ENCODE results near the gene IMPA2. TPM values are rescaled to one million over a fixed set of nuclear protein-coding genes. Genes with fewer than 3 reads are reported as not detected.

Gene IMPA2
- total RNA-seq, 4 donors from 2014 or later, result 227 to 572 (median 354) TPM

GRCh38 chr18:12021077-12021476 lies 39.8 kb downstream of the IMPA2 start:
- TF ChIP-seq POLR2A (IDR thresholded peaks at IDR 0.05) (no peak), CTCF (IDR thresholded peaks at IDR 0.05) (no peak)
- WGBS, 2 donors, result 90 to 97% methylated on average over 2 of the region's 2 CpGs
- intact Hi-C loops (cut with DNase I; ENCODE audit: low total_unique reads), result no loop called here
- DNase-seq (ENCODE audit: low spot score in 2 of 2), result no peak
- no peak overlapping the region for H3K4me3 ChIP-seq (ENCODE audit: low read depth, poor library complexity, severe bottlenecking)

- TF ChIP-seq CTCF (IDR thresholded peaks at IDR 0.05), result no peak
- no peak for TF ChIP-seq POLR2A (IDR thresholded peaks at IDR 0.05)
- 70 to 87% methylated on average over 8 of the region's 8 CpGs for WGBS, 2 donors
- H3K4me3 ChIP-seq (ENCODE audit: low read depth, poor library complexity, severe bottlenecking), result no peak overlapping the region
- intact Hi-C loops (cut with DNase I; ENCODE audit: low total_unique reads), result no loop called here
- no peak for DNase-seq (ENCODE audit: low spot score in 2 of 2)
These were observed 40.3 kb downstream of the IMPA2 start for GRCh38 chr18:12021596-12021995.

GRCh38 chr18:12023375-12023774 lies 42.1 kb downstream of the IMPA2 start:
- H3K4me3 ChIP-seq (ENCODE audit: low read depth, poor library complexity, severe bottlenecking), result no peak overlapping the region
- intact Hi-C loops (cut with DNase I; ENCODE audit: low total_unique reads), result no loop called here
- 64 to 65% methylated on average over 3 of the region's 3 CpGs for WGBS, 2 donors
- DNase-seq (ENCODE audit: low spot score in 2 of 2), result no peak
- no peak for TF ChIP-seq CTCF (IDR thresholded peaks at IDR 0.05)

- no peak overlapping the region for H3K4me3 ChIP-seq (ENCODE audit: low read depth, poor library complexity, severe bottlenecking)
- WGBS, 2 donors, result 53 to 56% methylated on average over 5 of the region's 5 CpGs
- intact Hi-C loops (cut with DNase I; ENCODE audit: low total_unique reads), result no loop called here
- DNase-seq (ENCODE audit: low spot score in 2 of 2), result no peak
- TF ChIP-seq POLR2A (IDR thresholded peaks at IDR 0.05), result no peak
- no peak for TF ChIP-seq CTCF (IDR thresholded peaks at IDR 0.05)
These were observed 45.3 kb downstream of the IMPA2 start for GRCh38 chr18:12026562-12026961.

- peak in 1 of 2 donors; percentile 75 for DNase-seq (ENCODE audit: low spot score in 2 of 2)
- TF ChIP-seq CTCF (IDR thresholded peaks at IDR 0.05), result no peak
- no peak for TF ChIP-seq POLR2A (IDR thresholded peaks at IDR 0.05)
- WGBS, 2 donors, result 31 to 38% methylated on average over 9 of the region's 9 CpGs
- H3K4me3 ChIP-seq (ENCODE audit: low read depth, poor library complexity, severe bottlenecking), result no peak overlapping the region
- intact Hi-C loops (cut with DNase I; ENCODE audit: low total_unique reads), result no loop called here
These were observed 45.7 kb downstream of the IMPA2 start for GRCh38 chr18:12027046-12027445.

- WGBS, 2 donors, result 46 to 62% methylated on average over 4 of the region's 4 CpGs
- intact Hi-C loops (cut with DNase I; ENCODE audit: low total_unique reads), result no loop called here
- no peak overlapping the region for H3K4me3 ChIP-seq (ENCODE audit: low read depth, poor library complexity, severe bottlenecking)
- TF ChIP-seq CTCF (IDR thresholded peaks at IDR 0.05) (no peak), POLR2A (IDR thresholded peaks at IDR 0.05) (no peak)
- DNase-seq (ENCODE audit: low spot score in 2 of 2), result peak in 1 of 2 donors; percentile 13
These were observed 46.2 kb downstream of the IMPA2 start for GRCh38 chr18:12027480-12027879.

Measured in lower leg skin (tissue), 4 donors.